Ovary (tissue), 9 donors: ENCODE results near the gene COMMD3. TPM values are rescaled to one million over a fixed set of nuclear protein-coding genes. Genes with fewer than 3 reads are reported as not detected.

Source experiments
- DNase-seq, 5 donors: peaks; one replicate each; pipeline ENCODE4 v3.0.0-alpha.2; 2019 to 2020
- H3K27ac ChIP-seq, 2 donors: fragments of 200-600 bp; one replicate each; pipeline versions ENCODE4 v1.5.1 to v1.8.0; 2019 to 2022
- H3K27me3 ChIP-seq: fragments of 200-600 bp; one replicate; pipeline ENCODE4 v1.8.0; 2022
- H3K36me3 ChIP-seq: fragments of 200-600 bp; sonication (generic); one replicate; pipeline ENCODE4 v1.5.1; 2019
- H3K4me1 ChIP-seq: one replicate; pipeline ENCODE4 v1.8.1; 2013; ENCODE audit warnings: mild to moderate bottlenecking, moderate library complexity; ENCODE audit not compliant: insufficient read depth
- H3K4me3 ChIP-seq: fragments of 200-600 bp; sonication (generic); one replicate; pipeline ENCODE4 v1.5.1; 2017
- H3K9me3 ChIP-seq, 2 donors: fragments of 200-600 bp in 1 of 2; sonication (generic) in 1 of 2; one replicate each; pipeline versions ENCODE4 v1.5.1 to v1.8.1; 2013 to 2019; ENCODE audit warnings: mild to moderate bottlenecking in 1 of 2, moderate library complexity in 1 of 2
- CTCF ChIP-seq, 3 donors: fragments of 450-650 bp in 2 of 3; fragments of 200-600 bp in 1 of 3; IDR thresholded peaks; one replicate each; pipeline versions ENCODE4 v1.5.1 to v1.8.0; 2016 to 2022; ENCODE audit warnings: antibody characterized with exemption in 3 of 3, mild to moderate bottlenecking in 1 of 3
- EP300 ChIP-seq: sonication (generic); formaldehyde crosslinking; IDR thresholded peaks from one replicate; pipeline ENCODE4 v1.6.1; 2017; ENCODE audit warnings: antibody characterized with exemption
- POLR2A ChIP-seq: fragments of 450-650 bp; IDR thresholded peaks from one replicate; pipeline ENCODE4 v1.6.1; 2017; ENCODE audit warnings: antibody characterized with exemption, mild to moderate bottlenecking, moderate library complexity
- WGBS, 3 donors: extraction: QIAGEN DNeasy Blood & Tissue Kit in 1 of 3; methylation state at CpG; one replicate each; pipeline versions ENCODE4 v1.1.5 to v1.1.7; 2013 to 2017; 5-methylcytosine and 5-hydroxymethylcytosine counted together
- intact Hi-C, 4 donors: fragments of 100-400 bp; cut with DNase I; formaldehyde crosslinking; loops; one replicate each; pipeline versions ENCODE4 v1.11.0 to v1.15.1; 2022 to 2023
- polyA plus RNA-seq, 2 donors: library from polyadenylated mRNA; stranded (reverse); fragments of 200-250 nt in 1 of 2; fragments of 350-450 nt in 1 of 2; fragmentation: Illumina TruSeq in 1 of 2; extraction: RNeasy Lipid Tissue Mini Kit (QIAGEN cat#74804) in 1 of 2; gene quantifications; one replicate each; pipeline ENCODE4 v1.2.3, GENCODE V29; 2013 to 2014
- total RNA-seq, 7 donors: library from RNA; depleted of rRNA in 2 of 7; stranded (reverse); fragments of >200 nt in 2 of 7; fragmentation: NEBNext Ultra II Directional in 3 of 7; extraction: Animal tissue kit (Norgen Biotek cat#: 25700) in 3 of 7; gene quantifications; one replicate each; pipeline versions ENCODE4 v1.1.0 to v1.2.4, GENCODE V29; 2016 to 2023
- donor health status: DM: no; HTN: no; CAD: no; lungs with moderate emphysema.
- donor health status: DM: no; HTN: no; CAD: no.
- donor health status: Bipolar disorder and iron deficiency.
- donor health status: DM: yes; HTN: yes; CAD: no.
- donor health status: DM: no; HTN: no; CAD: no.
- donor health status: DM: yes; HTN: yes; CAD: no.

Gene COMMD3
- total and polyA plus RNA-seq, 9 donors = 18.8 to 54.5 (median 39.7) TPM

- no peak overlapping the region for H3K4me3 ChIP-seq
- no peaks in the 10 kb centered on the region for H3K9me3 ChIP-seq
- H3K4me1 ChIP-seq = peaks cover 5% of the 10 kb centered on the region
- H3K27ac ChIP-seq = no peak overlapping the region
- TF ChIP-seq POLR2A (no peak), EP300 (no peak), CTCF (IDR thresholded peaks at IDR 0.05) (no peak)
- WGBS, 3 donors = 47 to 56% (median 47%) methylated on average over 16 of the region's 16 CpGs
- H3K27me3 ChIP-seq = peaks cover 12% of the 10 kb centered on the region
- H3K36me3 ChIP-seq = no peaks in the 10 kb centered on the region
- DNase-seq = peak in 1 of 5 donors; percentile 18
- intact Hi-C loops = no loop called here
These were observed 17.7 kb downstream of the COMMD3 start for GRCh38 chr10:22333975-22334282.

- intact Hi-C loops = no loop called here
These were observed 18.4 kb downstream of the COMMD3 start for GRCh38 chr10:22334414-22335172.

GRCh38 chr10:22335173-22335933, 19.2 kb downstream of the COMMD3 start:
- intact Hi-C loops = no loop called here
- no peak for TF ChIP-seq CTCF (IDR thresholded peaks at IDR 0.05)
- no peak for TF ChIP-seq POLR2A
- TF ChIP-seq EP300 = no peak
- H3K4me1 ChIP-seq = peaks cover 6% of the 10 kb centered on the region

More at GRCh38 chr10:22334414-22335172, 18.4 kb downstream of the COMMD3 start:
- no peaks in the 10 kb centered on the region for H3K9me3 ChIP-seq
- H3K27me3 ChIP-seq = peaks cover 12% of the 10 kb centered on the region
- peak in 3 of 5 donors; percentile 23 to 34 (median 25) for DNase-seq
- TF ChIP-seq POLR2A = no peak
- no peak for TF ChIP-seq EP300
- TF ChIP-seq CTCF (IDR thresholded peaks at IDR 0.05) = no peak
- no peaks in the 10 kb centered on the region for H3K36me3 ChIP-seq
- H3K4me3 ChIP-seq = peak overlapping the region; percentile 30
- H3K4me1 ChIP-seq = peaks cover 5% of the 10 kb centered on the region
- no peak overlapping the region for H3K27ac ChIP-seq
- WGBS, 3 donors = 6 to 11% (median 7%) methylated on average over 67 to 73 of the region's 73 CpGs

GRCh38 chr10:22338185-22338900, 22.2 kb downstream of the COMMD3 start:
- Histone ChIP-seq H3K4me1 (peaks cover 6% of the 10 kb centered on the region), H3K27me3 (peaks cover 12% of the 10 kb centered on the region), H3K27ac (no peak overlapping the region), H3K9me3 (no peaks in the 10 kb centered on the region), H3K4me3 (no peak overlapping the region), H3K36me3 (no peaks in the 10 kb centered on the region)
- no peak for TF ChIP-seq POLR2A
- no peak for TF ChIP-seq EP300
- TF ChIP-seq CTCF (IDR thresholded peaks at IDR 0.05) = no peak
- intact Hi-C loops = no loop called here
- 20 to 25% (median 21%) methylated on average over 9 of the region's 9 CpGs for WGBS, 3 donors
- DNase-seq = no peak

More at GRCh38 chr10:22335173-22335933, 19.2 kb downstream of the COMMD3 start:
- H3K9me3 ChIP-seq = no peaks in the 10 kb centered on the region
- no peaks in the 10 kb centered on the region for H3K36me3 ChIP-seq
- 2 to 5% (median 3%) methylated on average over 71 of the region's 71 CpGs for WGBS, 3 donors
- H3K4me3 ChIP-seq = peak overlapping the region; percentile 30
- DNase-seq = peak in 4 of 5 donors; percentile 31 to 55 (median 47)
- H3K27me3 ChIP-seq = peaks cover 12% of the 10 kb centered on the region
- no peak overlapping the region for H3K27ac ChIP-seq
